ENCODE results near the gene ELK1.
A peak's percentile ranks its signal among the peaks of the same experiment; 100 is the strongest.

The ELK1 gene

DNA sequence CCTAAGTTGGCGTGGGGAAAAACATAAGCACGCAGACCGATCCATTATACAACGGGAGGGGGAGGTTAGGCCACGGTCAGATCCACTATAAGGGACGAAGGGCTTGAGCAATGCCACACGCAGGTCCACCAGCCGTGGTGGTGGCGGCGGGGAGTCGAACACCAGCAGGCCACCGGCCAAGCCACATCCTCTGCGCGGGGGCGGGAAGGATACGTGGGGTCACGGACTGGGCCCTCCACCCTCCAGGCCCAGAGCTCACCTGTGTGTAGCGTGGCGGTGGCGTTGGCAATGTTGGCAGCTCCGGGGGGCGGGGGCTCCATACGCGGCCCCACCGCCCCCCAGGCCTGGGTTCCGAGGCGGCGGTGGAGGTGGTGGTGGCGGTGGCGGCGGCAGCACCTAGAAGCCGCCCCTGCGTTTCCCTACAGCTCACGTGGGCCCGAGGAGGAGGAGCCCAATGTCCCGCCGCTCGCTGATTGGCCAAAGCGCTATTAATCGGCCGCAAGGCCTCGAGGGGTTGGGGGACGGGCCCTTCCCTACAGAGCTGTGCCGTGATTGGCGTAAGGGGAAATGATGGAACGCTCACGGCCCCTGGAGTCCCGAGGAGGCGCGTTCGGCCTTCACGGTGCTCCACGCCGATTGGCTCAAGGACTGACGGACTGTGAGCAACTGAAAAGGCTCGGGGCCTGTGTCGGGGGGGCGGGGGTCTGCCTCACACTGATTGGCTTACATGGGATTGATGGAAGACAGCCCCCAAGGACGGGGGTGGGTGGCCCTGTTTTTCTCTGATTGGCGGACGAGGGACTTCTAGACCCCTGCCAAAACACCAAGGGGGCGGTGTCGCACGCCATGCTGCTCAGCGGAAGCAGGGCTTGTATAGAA is at the start of gene ELK1:
Gene ELK1, minus strand, starts transcription at position 400 of the 879 bp plus-strand sequence. CDS start 9,122 bp downstream, outside the sequence.
- ATAC-seq (ENCODE audit: low read depth) (peak; percentile 98), DNase-seq (ENCODE audit: low spot score) (peak; percentile 94)
- TF ChIP-seq CTCF (IDR thresholded peaks at IDR 0.05; ENCODE audit: poor library complexity, severe bottlenecking), result no peak
- peak within 1 kb of the TSS; percentile 61 for H3K4me3 ChIP-seq (ENCODE audit: severe bottlenecking)
- H3K9me3 ChIP-seq (ENCODE audit: severe bottlenecking), result no peaks in the 10 kb centered on the region
- no peaks in the 10 kb centered on the region for H3K27me3 ChIP-seq (ENCODE audit: insufficient read depth, poor library complexity, severe bottlenecking)
- H3K4me1 ChIP-seq (ENCODE audit: insufficient read depth, poor library complexity, severe bottlenecking), result peaks cover 4% of the 10 kb centered on the region
- H3K36me3 ChIP-seq (ENCODE audit: low read depth), result peaks cover 25% of the 10 kb centered on the region
- peak within 1 kb of the TSS; percentile 35 for H3K27ac ChIP-seq (ENCODE audit: poor library complexity, severe bottlenecking)

- TF ChIP-seq CTCF (IDR thresholded peaks at IDR 0.05; ENCODE audit: poor library complexity, severe bottlenecking), result no peak
- Histone ChIP-seq H3K4me3 (ENCODE audit: severe bottlenecking) (no peak overlapping the region), H3K27ac (ENCODE audit: poor library complexity, severe bottlenecking) (no peak overlapping the region), H3K27me3 (ENCODE audit: insufficient read depth, poor library complexity, severe bottlenecking) (no peaks in the 10 kb centered on the region), H3K36me3 (ENCODE audit: low read depth) (no peaks in the 10 kb centered on the region), H3K9me3 (ENCODE audit: severe bottlenecking) (no peaks in the 10 kb centered on the region), H3K4me1 (ENCODE audit: insufficient read depth, poor library complexity, severe bottlenecking) (no peaks in the 10 kb centered on the region)
- ATAC-seq (ENCODE audit: low read depth) (no peak), DNase-seq (ENCODE audit: low spot score) (no peak)
These were observed 46.8 kb upstream of the ELK1 start for GRCh38 chrX:47697181-47697580.

DNA sequence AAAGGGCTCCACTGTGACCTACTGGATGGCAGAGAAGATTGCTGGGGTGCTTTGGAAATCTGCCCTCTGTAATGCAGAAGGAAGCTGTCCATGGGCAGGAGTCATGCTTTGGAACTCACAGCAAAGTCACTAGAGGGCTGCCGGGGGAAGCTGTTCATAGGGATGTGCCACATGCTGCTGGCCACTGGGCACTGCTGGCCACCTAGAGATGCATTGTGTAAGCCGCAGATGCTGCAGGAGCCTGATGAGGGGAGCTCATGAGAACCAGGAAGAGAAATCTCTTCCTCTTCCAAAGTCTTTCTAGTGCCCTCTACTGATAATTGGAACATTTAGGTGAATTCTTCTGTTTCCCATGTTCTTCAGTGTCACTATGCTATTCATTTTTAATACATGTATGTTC is 39.8 kb upstream of the ELK1 start:
- TF ChIP-seq CTCF (IDR thresholded peaks at IDR 0.05; ENCODE audit: poor library complexity, severe bottlenecking), result no peak
- H3K4me1 ChIP-seq (ENCODE audit: insufficient read depth, poor library complexity, severe bottlenecking), result no peaks in the 10 kb centered on the region
- DNase-seq (ENCODE audit: low spot score) (no peak), ATAC-seq (ENCODE audit: low read depth) (no peak)
- no peaks in the 10 kb centered on the region for H3K9me3 ChIP-seq (ENCODE audit: severe bottlenecking)
- no peaks in the 10 kb centered on the region for H3K27me3 ChIP-seq (ENCODE audit: insufficient read depth, poor library complexity, severe bottlenecking)
- H3K27ac ChIP-seq (ENCODE audit: poor library complexity, severe bottlenecking), result no peak overlapping the region
- no peaks in the 10 kb centered on the region for H3K36me3 ChIP-seq (ENCODE audit: low read depth)
- no peak overlapping the region for H3K4me3 ChIP-seq (ENCODE audit: severe bottlenecking)

DNA sequence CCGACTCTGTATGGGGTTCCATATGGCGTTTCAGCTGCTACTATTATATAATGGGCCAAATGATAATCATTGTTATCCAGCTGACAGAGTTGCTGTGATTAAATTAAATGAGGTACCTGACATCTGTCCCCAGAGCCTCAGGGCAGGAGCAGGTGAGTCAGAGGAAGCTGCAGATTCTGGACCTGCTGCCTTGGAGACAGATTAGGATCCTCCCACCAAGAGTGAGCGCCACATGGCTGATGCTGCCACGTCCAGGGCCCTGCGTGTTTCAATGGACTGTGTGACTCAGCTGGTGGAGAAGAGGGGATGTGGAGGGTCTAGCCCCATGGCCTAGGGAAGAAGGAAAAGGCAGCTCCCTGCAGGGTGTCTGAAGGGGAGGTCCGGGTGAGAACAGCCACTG is 36.9 kb upstream of the ELK1 start:
- ATAC-seq (ENCODE audit: low read depth) (peak; percentile 44; the same call in 1 of the 3 replicates), DNase-seq (ENCODE audit: low spot score) (no peak)
- Histone ChIP-seq H3K36me3 (ENCODE audit: low read depth) (no peaks in the 10 kb centered on the region), H3K4me3 (ENCODE audit: severe bottlenecking) (no peak overlapping the region), H3K9me3 (ENCODE audit: severe bottlenecking) (no peaks in the 10 kb centered on the region), H3K27me3 (ENCODE audit: insufficient read depth, poor library complexity, severe bottlenecking) (no peaks in the 10 kb centered on the region), H3K4me1 (ENCODE audit: insufficient read depth, poor library complexity, severe bottlenecking) (no peaks in the 10 kb centered on the region), H3K27ac (ENCODE audit: poor library complexity, severe bottlenecking) (no peak overlapping the region)
- no peak for TF ChIP-seq CTCF (IDR thresholded peaks at IDR 0.05; ENCODE audit: poor library complexity, severe bottlenecking)

DNA sequence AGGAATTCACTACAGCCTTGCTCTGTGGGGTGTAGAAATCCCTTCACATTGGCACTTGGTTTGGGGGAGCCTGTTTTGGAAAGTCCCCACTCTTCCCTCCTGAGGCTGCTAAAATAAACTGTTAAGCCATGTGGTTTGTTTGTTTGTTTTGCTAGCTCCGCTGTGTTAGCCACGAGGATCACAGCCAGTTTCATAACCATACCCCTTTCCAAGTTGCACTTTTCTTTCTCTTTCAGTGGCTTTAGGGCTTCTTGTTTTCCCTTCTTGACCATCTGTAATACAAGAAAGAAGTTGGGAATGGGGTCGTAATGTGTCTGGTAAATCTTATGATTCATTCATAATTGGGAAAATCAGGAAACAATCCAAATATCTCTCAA is 33.5 kb upstream of the ELK1 start:
- TF ChIP-seq CTCF (IDR thresholded peaks at IDR 0.05; ENCODE audit: poor library complexity, severe bottlenecking), result no peak
- Histone ChIP-seq H3K27me3 (ENCODE audit: insufficient read depth, poor library complexity, severe bottlenecking) (no peaks in the 10 kb centered on the region), H3K9me3 (ENCODE audit: severe bottlenecking) (no peaks in the 10 kb centered on the region), H3K36me3 (ENCODE audit: low read depth) (no peaks in the 10 kb centered on the region), H3K4me1 (ENCODE audit: insufficient read depth, poor library complexity, severe bottlenecking) (no peaks in the 10 kb centered on the region), H3K27ac (ENCODE audit: poor library complexity, severe bottlenecking) (no peak overlapping the region), H3K4me3 (ENCODE audit: severe bottlenecking) (no peak overlapping the region)
- DNase-seq (ENCODE audit: low spot score), result no peak
- ATAC-seq (ENCODE audit: low read depth), result no peak

Measured in RWPE2 (cell line).